GM18505 (cell line): Measurements from ENCODE around the gene SLC9B2.
A peak's percentile ranks its signal among the peaks of the same experiment; 100 is the strongest.

Source experiments
- ATAC-seq: cut with Tn5 transposase; IDR thresholded peaks from one replicate; pipeline ENCODE4 v1.9.1; 2021; ENCODE audit not compliant: unreplicated experiment
- POLR2A ChIP-seq: IDR thresholded peaks from 4 replicates; pipeline ENCODE4 v1.6.1; 2011; ENCODE audit warnings: borderline replicate concordance; ENCODE audit not compliant: insufficient read depth, insufficient read length; ENCODE audit errors: extremely low read depth

The SLC9B2 gene

GRCh38 chr4:103095080-103095479 is 18.5 kb upstream of the SLC9B2 start:
- ATAC-seq, result no peak
- TF ChIP-seq POLR2A, result no peak

GRCh38 chr4:103092245-103092644 is 15.7 kb upstream of the SLC9B2 start:
- TF ChIP-seq POLR2A, result no peak
- ATAC-seq, result no peak

GRCh38 chr4:103091601-103092223 is 15.2 kb upstream of the SLC9B2 start:
- peak; percentile 68 for ATAC-seq

GRCh38 chr4:103089481-103089880 is 12.9 kb upstream of the SLC9B2 start:
- ATAC-seq, result no peak
- TF ChIP-seq POLR2A, result no peak

More at GRCh38 chr4:103091601-103092223, 15.2 kb upstream of the SLC9B2 start:
- TF ChIP-seq POLR2A, result no peak

GRCh38 chr4:103086551-103086950 is 10.0 kb upstream of the SLC9B2 start:
- no peak for TF ChIP-seq POLR2A
- ATAC-seq, result no peak

- no peak for ATAC-seq
Measured at GRCh38 chr4:103085555-103086196, 9.1 kb upstream of the SLC9B2 start.

GRCh38 chr4:103079621-103080020 is 3.1 kb upstream of the SLC9B2 start:
- no peak for TF ChIP-seq POLR2A
- ATAC-seq, result no peak

More at GRCh38 chr4:103085555-103086196, 9.1 kb upstream of the SLC9B2 start:
- TF ChIP-seq POLR2A, result no peak

GRCh38 chr4:103075894-103076746 is 441 bp downstream of the SLC9B2 start:
- peak; percentile 56 for TF ChIP-seq POLR2A
- ATAC-seq, result peak; percentile 47

GRCh38 chr4:103075435-103075893 is 1.1 kb downstream of the SLC9B2 start:
- ATAC-seq, result no peak
- TF ChIP-seq POLR2A, result no peak

- TF ChIP-seq POLR2A, result no peak
- peak; percentile 36 for ATAC-seq
Measured at GRCh38 chr4:103074744-103075434, 1.7 kb downstream of the SLC9B2 start.

GRCh38 chr4:103073792-103074438 is 2.6 kb downstream of the SLC9B2 start:
- no peak for TF ChIP-seq POLR2A
- ATAC-seq, result no peak

GRCh38 chr4:103067841-103068547 is 8.6 kb downstream of the SLC9B2 start:
- ATAC-seq, result no peak

More at GRCh38 chr4:103067841-103068547, 8.6 kb downstream of the SLC9B2 start:
- TF ChIP-seq POLR2A, result no peak
